K562 (cell line): Measurements from ENCODE around the gene FYTTD1. TPM values are rescaled to one million over a fixed set of nuclear protein-coding genes. Genes with fewer than 3 reads are reported as not detected.
A peak's percentile ranks its signal among the peaks of the same experiment; 100 is the strongest.

Experiments
- BDP1 ChIP-seq: IDR thresholded peaks from 3 replicates; pipeline ENCODE4 v1.6.1; 2011; ENCODE audit not compliant: insufficient read length, insufficient read depth
- BRD4 ChIP-seq: fragments of 200-600 bp; sonication (generic); IDR thresholded peaks from 2 replicates; pipeline ENCODE4 v1.6.1; 2017; ENCODE audit warnings: inconsistent platforms
- BRD9 ChIP-seq: fragments of 450-650 bp; IDR thresholded peaks from 2 replicates; pipeline ENCODE4 v1.6.1; 2018; ENCODE audit warnings: low read depth; ENCODE audit not compliant: partially characterized antibody
- CHAMP1 ChIP-seq: fragments of 450-650 bp; IDR thresholded peaks from 2 replicates; pipeline ENCODE4 v1.6.1; 2016; ENCODE audit warnings: mild to moderate bottlenecking
- GTF2F1 ChIP-seq: IDR thresholded peaks from 2 replicates; pipeline ENCODE4 v1.6.1; 2011; ENCODE audit warnings: low read depth, low read length, improper control_type of control experiment
- SRSF1 ChIP-seq: fragments of 200-400 bp; formaldehyde crosslinking; IDR thresholded peaks from 2 replicates; pipeline ENCODE4 v1.6.1; 2017; ENCODE audit warnings: mild to moderate bottlenecking, low read depth, low read length, moderate library complexity
- STAG1 ChIP-seq: sonication (generic); formaldehyde crosslinking; IDR thresholded peaks from 2 replicates; pipeline ENCODE4 v1.5.0; 2020; ENCODE audit warnings: missing genetic modification reagents, borderline replicate concordance
- ZC3H4 ChIP-seq: sonication (generic); formaldehyde crosslinking; IDR thresholded peaks from 2 replicates; pipeline ENCODE4 v1.9.0; 2021; ENCODE audit warnings: missing genetic modification reagents, borderline replicate concordance
- ZNF146 ChIP-seq: IDR thresholded peaks from one replicate; pipeline ENCODE4 v1.6.1; 2018; ENCODE audit warnings: missing compliant biosample characterization; ENCODE audit not compliant: unreplicated experiment
- polyA plus RNA-seq, 8 experiments: library from polyadenylated mRNA; depleted of rRNA in 4 of 8; stranded (reverse) in 5 of 8; unstranded in 3 of 8; fragments of >200 nt; fragmentation: Nextera tagmentation in 2 of 8; fragmentation: Illumina TruSeq in 1 of 8; extraction: Ambion mirVana in 2 of 8; extraction: Trizol in 1 of 8; gene quantifications; 2 replicates each; pipeline versions ENCODE4 v1.2.1 to v1.2.3, GENCODE V29; 2011 to 2014; ENCODE audit warnings: inconsistent platforms in 1 of 8, missing spikeins in 1 of 8
- total RNA-seq, 7 experiments: library from RNA; depleted of rRNA in 6 of 7; stranded (reverse); fragments of >200 nt in 6 of 7; fragmentation: Illumina TruSeq in 2 of 7; extraction: Trizol in 2 of 7; gene quantifications; 2 replicates each; pipeline versions ENCODE4 v1.2.1 to v1.2.3, GENCODE V29; 2011 to 2021; ENCODE audit warnings: low replicate concordance in 1 of 7
- TF ChIP-seq, protein P1 (sequence below): fragments of 250-450 bp; sonication (Bioruptor Pico); IDR thresholded peaks from 2 replicates; pipeline ENCODE4 v1.5.1; 2021; ENCODE audit warnings: mild to moderate bottlenecking
- TF ChIP-seq, protein P2 (sequence below): IDR thresholded peaks from 2 replicates; pipeline ENCODE4 v1.6.1; 2012; ENCODE audit warnings: low read depth, low read length, improper control_type of control experiment, borderline replicate concordance
- TF ChIP-seq, protein P3 (sequence below): sonication (generic); formaldehyde crosslinking; IDR thresholded peaks from 2 replicates; pipeline ENCODE4 v1.8.0; 2022; ENCODE audit warnings: mild to moderate bottlenecking, missing genetic modification reagents

FYTTD1 gene
- total and polyA plus RNA-seq, 9 of the 15 experiments (the other 6 are each of a cell fraction or from before 2014, with no cell fraction given) = 35.7 to 106 (median 76.3) TPM

- TF ChIP-seq BRD9 = peak; percentile 57
- TF ChIP-seq, protein P1, sequence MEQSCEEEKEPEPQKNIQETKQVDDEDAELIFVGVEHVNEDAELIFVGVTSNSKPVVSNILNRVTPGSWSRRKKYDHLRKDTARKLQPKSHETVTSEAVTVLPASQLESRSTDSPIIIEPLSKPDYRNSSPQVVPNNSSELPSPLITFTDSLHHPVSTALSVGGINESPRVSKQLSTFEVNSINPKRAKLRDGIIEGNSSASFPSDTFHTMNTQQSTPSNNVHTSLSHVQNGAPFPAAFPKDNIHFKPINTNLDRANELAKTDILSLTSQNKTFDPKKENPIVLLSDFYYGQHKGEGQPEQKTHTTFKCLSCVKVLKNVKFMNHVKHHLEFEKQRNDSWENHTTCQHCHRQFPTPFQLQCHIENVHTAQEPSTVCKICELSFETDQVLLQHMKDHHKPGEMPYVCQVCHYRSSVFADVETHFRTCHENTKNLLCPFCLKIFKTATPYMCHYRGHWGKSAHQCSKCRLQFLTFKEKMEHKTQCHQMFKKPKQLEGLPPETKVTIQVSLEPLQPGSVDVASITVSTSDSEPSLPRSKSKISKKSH = no peak
- TF ChIP-seq, protein P2, sequence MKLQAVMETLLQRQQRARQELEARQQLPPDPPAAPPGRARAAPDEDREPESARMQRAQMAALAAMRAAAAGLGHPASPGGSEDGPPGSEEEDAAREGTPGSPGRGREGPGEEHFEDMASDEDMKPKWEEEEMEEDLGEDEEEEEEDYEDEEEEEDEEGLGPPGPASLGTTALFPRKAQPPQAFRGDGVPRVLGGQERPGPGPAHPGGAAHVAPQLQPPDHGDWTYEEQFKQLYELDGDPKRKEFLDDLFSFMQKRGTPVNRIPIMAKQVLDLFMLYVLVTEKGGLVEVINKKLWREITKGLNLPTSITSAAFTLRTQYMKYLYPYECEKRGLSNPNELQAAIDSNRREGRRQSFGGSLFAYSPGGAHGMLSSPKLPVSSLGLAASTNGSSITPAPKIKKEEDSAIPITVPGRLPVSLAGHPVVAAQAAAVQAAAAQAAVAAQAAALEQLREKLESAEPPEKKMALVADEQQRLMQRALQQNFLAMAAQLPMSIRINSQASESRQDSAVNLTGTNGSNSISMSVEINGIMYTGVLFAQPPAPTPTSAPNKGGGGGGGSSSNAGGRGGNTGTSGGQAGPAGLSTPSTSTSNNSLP = no peak
- TF ChIP-seq SRSF1 = no peak
- no peak for TF ChIP-seq ZC3H4
- TF ChIP-seq CHAMP1 = no peak
- TF ChIP-seq STAG1 = no peak
- TF ChIP-seq ZNF146 (CRISPR knock-in tag) = no peak
- no peak for TF ChIP-seq BDP1
- no peak for TF ChIP-seq GTF2F1
- TF ChIP-seq BRD4 = no peak
- TF ChIP-seq, protein P3, sequence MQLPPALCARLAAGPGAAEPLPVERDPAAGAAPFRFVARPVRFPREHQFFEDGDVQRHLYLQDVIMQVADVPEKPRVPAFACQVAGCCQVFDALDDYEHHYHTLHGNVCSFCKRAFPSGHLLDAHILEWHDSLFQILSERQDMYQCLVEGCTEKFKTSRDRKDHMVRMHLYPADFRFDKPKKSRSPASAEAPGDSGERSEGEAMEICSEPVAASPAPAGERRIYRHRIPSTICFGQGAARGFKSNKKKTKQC (CRISPR knock-in tag) = no peak
Observed at GRCh38 chr3:197736491-197737318, 13.0 kb upstream of the FYTTD1 start, which contains the start of gene RUBCN (continued).
